Neuronal stem cell (in vitro differentiated cells): ENCODE data around the gene USP54.

Source experiments
- DNase-seq: peaks from one replicate; pipeline ENCODE4 v3.0.0-alpha.2; 2013; ENCODE audit warnings: low spot score
- H2AFZ ChIP-seq: one replicate; pipeline ENCODE4 v1.6.1; 2013; ENCODE audit warnings: mild to moderate bottlenecking, low read length, inconsistent platforms
- H2AK5ac ChIP-seq: 2 replicates; pipeline ENCODE4 v1.6.1; 2013; ENCODE audit warnings: low read depth, mild to moderate bottlenecking, inconsistent platforms, low read length, moderate library complexity, mixed read lengths
- H2BK120ac ChIP-seq: 2 replicates; pipeline ENCODE4 v1.6.1; 2013; ENCODE audit warnings: low read depth, mild to moderate bottlenecking, inconsistent platforms, low read length, moderate library complexity, mixed read lengths
- H2BK12ac ChIP-seq: one replicate; pipeline ENCODE4 v1.6.1; 2013; ENCODE audit warnings: low read length, inconsistent platforms
- H2BK15ac ChIP-seq: 2 replicates; pipeline ENCODE4 v1.6.1; 2013; ENCODE audit warnings: mild to moderate bottlenecking, low read length, inconsistent platforms, mixed read lengths
- H2BK5ac ChIP-seq: one replicate; pipeline ENCODE4 v1.6.1; 2013; ENCODE audit warnings: inconsistent platforms, mild to moderate bottlenecking, low read length, moderate library complexity
- H3K14ac ChIP-seq: one replicate; pipeline ENCODE4 v1.6.1; 2013; ENCODE audit warnings: low read length, inconsistent platforms
- H3K18ac ChIP-seq: 2 replicates; pipeline ENCODE4 v1.6.1; 2013; ENCODE audit warnings: low read length, inconsistent platforms
- H3K23ac ChIP-seq: 2 replicates; pipeline ENCODE4 v1.6.1; 2013; ENCODE audit warnings: low read depth, mild to moderate bottlenecking, mixed read lengths, low read length, inconsistent platforms; ENCODE audit not compliant: poor library complexity
- H3K27ac ChIP-seq: replicated peaks from 3 replicates; pipeline ENCODE4 v1.5.1; 2013; ENCODE audit warnings: low read length, inconsistent platforms
- H3K27me3 ChIP-seq, 3 experiments: 2 replicates each; pipeline ENCODE4 v1.6.1; 2013; ENCODE audit warnings: low read length in 3 of 3, mild to moderate bottlenecking in 2 of 3, inconsistent platforms in 1 of 3, low read depth in 1 of 3, mixed read lengths in 1 of 3, moderate library complexity in 1 of 3; ENCODE audit not compliant: control insufficient read depth in 3 of 3, insufficient read depth in 3 of 3
- H3K36me3 ChIP-seq, 2 donors: replicated peaks in 1 of 2; 2 replicates each; pipeline ENCODE4 v1.6.1; 2013; ENCODE audit warnings: low read length in 2 of 2; ENCODE audit not compliant: control insufficient read depth in 2 of 2, insufficient read depth in 2 of 2
- H3K4ac ChIP-seq: 2 replicates; pipeline ENCODE4 v1.6.1; 2013; ENCODE audit warnings: inconsistent platforms, mild to moderate bottlenecking, low read length, moderate library complexity
- H3K4me1 ChIP-seq, 2 donors: 1 replicate in 1 of 2; 2 replicates in 1 of 2; pipeline ENCODE4 v1.6.1; 2013; ENCODE audit warnings: low read length in 2 of 2, low read depth in 1 of 2; ENCODE audit not compliant: control insufficient read depth in 2 of 2, insufficient read depth in 1 of 2
- H3K4me2 ChIP-seq: one replicate; pipeline ENCODE4 v1.6.1; 2013; ENCODE audit warnings: mild to moderate bottlenecking, low read length, inconsistent platforms; ENCODE audit not compliant: insufficient read depth, poor library complexity, severe bottlenecking
- H3K4me3 ChIP-seq, 2 donors: 2 replicates each; pipeline ENCODE4 v1.5.1; 2013; ENCODE audit warnings: low read length in 2 of 2, mild to moderate bottlenecking in 2 of 2, inconsistent platforms in 1 of 2, moderate library complexity in 1 of 2
- H3K79me1 ChIP-seq: one replicate; pipeline ENCODE4 v1.6.1; 2013; ENCODE audit warnings: low read depth, mild to moderate bottlenecking, inconsistent platforms, low read length, moderate library complexity
- H3K9ac ChIP-seq: one replicate; pipeline ENCODE4 v1.6.1; 2013; ENCODE audit warnings: mild to moderate bottlenecking, low read depth, low read length, inconsistent platforms; ENCODE audit not compliant: poor library complexity
- H3K9me3 ChIP-seq, 2 donors: replicated peaks in 1 of 2; 2 replicates each; pipeline versions ENCODE3 to v1.6.1; 2013; ENCODE audit warnings: low read length in 2 of 2, mild to moderate bottlenecking in 2 of 2, inconsistent platforms in 1 of 2, low read depth in 1 of 2, mixed read lengths in 1 of 2, moderate library complexity in 1 of 2; ENCODE audit not compliant: control insufficient read depth in 2 of 2, insufficient read depth in 1 of 2
- H4K8ac ChIP-seq: one replicate; pipeline ENCODE4 v1.6.1; 2013; ENCODE audit warnings: low read depth, mild to moderate bottlenecking, inconsistent platforms, low read length, moderate library complexity
- H4K91ac ChIP-seq: one replicate; pipeline ENCODE4 v1.6.1; 2013; ENCODE audit warnings: low read length, low read depth, mild to moderate bottlenecking, inconsistent platforms; ENCODE audit not compliant: poor library complexity
- WGBS, 2 donors: extraction: QIAGEN DNeasy Blood & Tissue Kit; methylation state at CpG; one replicate each; pipeline ENCODE4 v1.1.7; 2013; ENCODE audit warnings: missing lambda C conversion rate in 2 of 2, mixed read lengths in 1 of 2; ENCODE audit not compliant: insufficient read length in 2 of 2, insufficient replicate concordance in 1 of 2; ENCODE audit errors: extremely low coverage in 2 of 2; 5-methylcytosine and 5-hydroxymethylcytosine counted together

Gene USP54

GRCh38 chr10:73597346-73597745 lies 6.2 kb upstream of the USP54 start:
- no peak overlapping the region for H3K27ac ChIP-seq
- H3K79me1 ChIP-seq, result no peaks in the 10 kb centered on the region
- no peak overlapping the region for H3K18ac ChIP-seq
- H2BK12ac ChIP-seq, result no peak overlapping the region
- H3K9ac ChIP-seq, result no peak overlapping the region
- H3K27me3 ChIP-seq, result no peaks in the 10 kb centered on the region
- no peak overlapping the region for H3K4ac ChIP-seq
- H4K8ac ChIP-seq, result no peak overlapping the region
- no peak overlapping the region for H3K4me2 ChIP-seq
- H3K4me1 ChIP-seq, result peaks cover 4 to 8% of the 10 kb centered on the region in 2 donors
- H3K4me3 ChIP-seq, result no peak overlapping the region
- no CpG with 5 or more reads among the region's 1 CpG for WGBS, 2 donors
- H4K91ac ChIP-seq, result no peak overlapping the region
- H2BK120ac ChIP-seq, result no peak overlapping the region
- no peak overlapping the region for H2BK5ac ChIP-seq
- H2AFZ ChIP-seq, result no peak overlapping the region
- H3K23ac ChIP-seq, result no peak overlapping the region
- no peak for DNase-seq
- no peak overlapping the region for H3K14ac ChIP-seq
- peaks cover 0 to 3% of the 10 kb centered on the region in 2 donors for H3K36me3 ChIP-seq
- H2BK15ac ChIP-seq, result no peak overlapping the region
- no peaks in the 10 kb centered on the region for H3K9me3 ChIP-seq
- H2AK5ac ChIP-seq, result no peak overlapping the region

DNA sequence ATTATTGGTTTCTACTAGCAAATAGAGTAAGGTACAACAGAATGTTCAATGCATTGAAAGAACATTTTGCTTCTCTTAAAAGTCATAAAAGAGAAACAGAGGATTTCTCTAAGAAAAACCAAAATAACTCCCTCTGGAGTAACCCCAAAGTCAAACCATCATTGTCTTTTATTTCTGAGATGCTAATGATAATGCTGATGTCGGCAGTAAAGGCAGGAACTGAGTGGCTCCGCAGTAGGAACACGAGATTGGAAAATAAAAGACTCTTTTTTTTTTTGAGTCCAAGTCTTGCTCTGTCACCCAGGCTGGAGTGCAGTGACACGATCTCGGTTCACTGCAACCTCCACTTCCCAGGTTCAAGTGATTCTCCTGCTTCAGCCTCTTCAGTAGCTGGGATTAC lies 2.7 kb upstream of the USP54 start:
- Histone ChIP-seq H4K8ac (no peak overlapping the region), H3K36me3 (no peaks in the 10 kb centered on the region), H3K4ac (no peak overlapping the region), H3K9me3 (no peaks in the 10 kb centered on the region), H3K79me1 (no peaks in the 10 kb centered on the region), H3K27me3 (no peaks in the 10 kb centered on the region), H3K27ac (no peak overlapping the region), H3K23ac (no peak overlapping the region), H2AFZ (no peak overlapping the region), H2AK5ac (no peak overlapping the region), H3K4me1 (peaks cover 2 to 22% of the 10 kb centered on the region in 2 donors), H2BK5ac (no peak overlapping the region), H3K4me3 (no peak overlapping the region), H3K9ac (no peak overlapping the region), H4K91ac (no peak overlapping the region), H3K18ac (no peak overlapping the region), H2BK15ac (no peak overlapping the region), H3K4me2 (no peak overlapping the region), H3K14ac (no peak overlapping the region), H2BK120ac (no peak overlapping the region), H2BK12ac (no peak overlapping the region)
- DNase-seq, result no peak
- no CpG with 5 or more reads among the region's 5 CpGs for WGBS, 2 donors

DNA sequence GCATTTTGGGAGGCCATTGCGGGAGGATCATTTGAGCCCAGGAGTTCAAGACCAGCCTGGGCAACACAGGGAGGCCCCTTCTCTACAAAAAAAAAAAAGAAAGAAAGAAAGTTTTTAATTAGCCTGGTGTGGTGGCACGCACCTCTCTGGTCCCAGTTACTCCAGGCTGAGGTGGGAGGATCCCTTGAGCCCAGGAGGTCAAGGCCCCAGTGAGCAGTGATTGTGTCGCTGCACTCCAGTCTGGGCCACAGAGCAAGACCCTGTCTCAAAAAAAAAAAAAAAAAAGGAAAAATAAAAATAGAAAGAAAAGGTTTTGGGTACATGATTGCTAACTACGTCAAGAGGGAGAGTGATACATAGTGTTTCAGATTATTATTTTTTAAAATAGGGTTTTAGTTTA lies 2.0 kb upstream of the USP54 start:
- Histone ChIP-seq H3K36me3 (no peaks in the 10 kb centered on the region), H2BK12ac (no peak overlapping the region), H3K4ac (no peak overlapping the region), H3K4me2 (no peak overlapping the region), H3K79me1 (no peaks in the 10 kb centered on the region), H3K4me3 (no peak overlapping the region), H3K9me3 (no peaks in the 10 kb centered on the region), H2AK5ac (no peak overlapping the region), H3K18ac (no peak overlapping the region), H3K9ac (no peak overlapping the region), H4K91ac (no peak overlapping the region), H3K27me3 (no peaks in the 10 kb centered on the region), H3K27ac (no peak overlapping the region), H2AFZ (no peak overlapping the region), H3K4me1 (peaks cover 2 to 22% of the 10 kb centered on the region in 2 donors), H2BK15ac (no peak overlapping the region), H2BK120ac (no peak overlapping the region), H3K23ac (no peak overlapping the region), H2BK5ac (no peak overlapping the region), H4K8ac (no peak overlapping the region), H3K14ac (no peak overlapping the region)
- DNase-seq, result no peak
- WGBS, 2 donors, result no CpG with 5 or more reads among the region's 4 CpGs

DNA sequence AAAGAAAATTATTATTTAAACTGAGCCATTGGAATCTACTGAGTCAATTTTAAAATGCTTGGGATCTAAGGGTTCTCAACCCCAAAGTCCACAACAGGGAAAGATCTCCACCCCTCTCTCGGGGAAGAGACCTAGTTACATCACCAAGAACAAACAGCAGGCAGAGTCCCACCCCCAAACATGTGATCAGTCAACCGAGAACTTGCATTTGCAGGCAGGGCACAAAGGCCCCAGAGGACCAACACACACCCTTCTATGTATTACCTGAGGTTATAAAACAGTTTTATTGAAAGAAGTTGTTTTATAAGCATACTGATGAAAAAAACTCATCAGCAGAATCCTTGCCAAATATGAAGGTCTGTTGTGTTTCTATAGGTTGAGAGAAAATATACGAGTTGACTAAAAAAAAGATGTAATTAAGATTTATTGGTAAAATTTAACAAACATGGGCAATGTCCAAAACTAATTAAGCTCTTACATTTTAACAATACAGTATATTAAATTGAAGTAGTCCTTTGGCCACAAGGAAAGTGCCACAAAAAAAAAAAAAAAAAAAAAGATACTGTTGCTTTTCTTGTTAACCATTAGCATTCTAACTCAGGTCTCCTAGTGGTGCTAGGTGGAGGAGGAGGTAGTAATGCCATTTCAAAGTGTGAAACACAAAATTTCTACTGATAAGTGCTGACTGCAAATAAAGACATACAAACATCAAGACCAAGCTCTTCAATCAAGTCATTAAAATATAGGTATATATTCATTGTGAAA lies 975 bp upstream of the USP54 start:
- H2BK120ac ChIP-seq, result no peak overlapping the region
- WGBS, 2 donors, result no CpG with 5 or more reads among the region's 3 CpGs
- peak; percentile 31 for DNase-seq

More for the DNA sequence above, 975 bp upstream of the USP54 start:
- Histone ChIP-seq H3K4me1 (peaks cover 2 to 22% of the 10 kb centered on the region in 2 donors), H3K14ac (no peak overlapping the region), H2BK5ac (no peak overlapping the region), H4K8ac (no peak overlapping the region), H3K36me3 (no peaks in the 10 kb centered on the region), H3K27me3 (no peaks in the 10 kb centered on the region), H3K4ac (no peak overlapping the region), H3K23ac (no peak overlapping the region), H3K9ac (no peak overlapping the region), H3K4me3 (peak overlapping the region in 1 of 2 donors; percentile 21), H2AFZ (peak overlapping the region; percentile 5), H3K27ac (peak overlapping the region; percentile 82), H3K79me1 (no peaks in the 10 kb centered on the region), H3K18ac (no peak overlapping the region), H2BK15ac (no peak overlapping the region), H3K9me3 (no peaks in the 10 kb centered on the region), H2BK12ac (no peak overlapping the region), H3K4me2 (no peak overlapping the region), H2AK5ac (no peak overlapping the region), H4K91ac (no peak overlapping the region)
